AG09319 (cell line): ENCODE measurements around the gene CASR.

Experiments used
- DNase-seq: peaks from one replicate; pipeline ENCODE4 v3.0.0-alpha.2; 2010; ENCODE audit warnings: low read depth; ENCODE audit errors: extremely low read depth
- TF ChIP-seq, protein P1 (sequence below): IDR thresholded peaks from 2 replicates; pipeline ENCODE4 v1.5.1; 2011; ENCODE audit warnings: low read depth, mild to moderate bottlenecking, inconsistent platforms, low read length, moderate library complexity

Gene CASR

DNA sequence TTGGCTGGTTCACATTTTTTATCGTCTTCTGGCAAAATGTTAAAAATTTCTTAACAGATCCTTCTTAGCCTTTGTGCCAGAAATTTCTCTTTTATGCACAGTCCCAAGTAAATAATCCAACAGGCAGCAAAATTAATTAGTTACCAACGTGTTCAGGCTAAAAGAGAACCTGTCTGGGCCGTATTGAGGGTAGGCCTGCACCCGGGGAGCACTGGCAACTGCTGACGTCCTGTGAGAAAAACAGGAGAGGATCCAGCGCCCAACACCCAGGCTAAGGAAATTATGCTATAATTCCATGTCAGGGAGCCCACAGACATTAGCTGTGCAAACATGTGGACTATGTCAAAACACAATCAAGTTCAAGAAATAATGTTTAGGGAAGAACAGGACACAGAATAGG, 110.9 kb downstream of the CASR start:
- DNase-seq, result no peak
- TF ChIP-seq, protein P1, sequence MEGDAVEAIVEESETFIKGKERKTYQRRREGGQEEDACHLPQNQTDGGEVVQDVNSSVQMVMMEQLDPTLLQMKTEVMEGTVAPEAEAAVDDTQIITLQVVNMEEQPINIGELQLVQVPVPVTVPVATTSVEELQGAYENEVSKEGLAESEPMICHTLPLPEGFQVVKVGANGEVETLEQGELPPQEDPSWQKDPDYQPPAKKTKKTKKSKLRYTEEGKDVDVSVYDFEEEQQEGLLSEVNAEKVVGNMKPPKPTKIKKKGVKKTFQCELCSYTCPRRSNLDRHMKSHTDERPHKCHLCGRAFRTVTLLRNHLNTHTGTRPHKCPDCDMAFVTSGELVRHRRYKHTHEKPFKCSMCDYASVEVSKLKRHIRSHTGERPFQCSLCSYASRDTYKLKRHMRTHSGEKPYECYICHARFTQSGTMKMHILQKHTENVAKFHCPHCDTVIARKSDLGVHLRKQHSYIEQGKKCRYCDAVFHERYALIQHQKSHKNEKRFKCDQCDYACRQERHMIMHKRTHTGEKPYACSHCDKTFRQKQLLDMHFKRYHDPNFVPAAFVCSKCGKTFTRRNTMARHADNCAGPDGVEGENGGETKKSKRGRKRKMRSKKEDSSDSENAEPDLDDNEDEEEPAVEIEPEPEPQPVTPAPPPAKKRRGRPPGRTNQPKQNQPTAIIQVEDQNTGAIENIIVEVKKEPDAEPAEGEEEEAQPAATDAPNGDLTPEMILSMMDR, result no peak

DNA sequence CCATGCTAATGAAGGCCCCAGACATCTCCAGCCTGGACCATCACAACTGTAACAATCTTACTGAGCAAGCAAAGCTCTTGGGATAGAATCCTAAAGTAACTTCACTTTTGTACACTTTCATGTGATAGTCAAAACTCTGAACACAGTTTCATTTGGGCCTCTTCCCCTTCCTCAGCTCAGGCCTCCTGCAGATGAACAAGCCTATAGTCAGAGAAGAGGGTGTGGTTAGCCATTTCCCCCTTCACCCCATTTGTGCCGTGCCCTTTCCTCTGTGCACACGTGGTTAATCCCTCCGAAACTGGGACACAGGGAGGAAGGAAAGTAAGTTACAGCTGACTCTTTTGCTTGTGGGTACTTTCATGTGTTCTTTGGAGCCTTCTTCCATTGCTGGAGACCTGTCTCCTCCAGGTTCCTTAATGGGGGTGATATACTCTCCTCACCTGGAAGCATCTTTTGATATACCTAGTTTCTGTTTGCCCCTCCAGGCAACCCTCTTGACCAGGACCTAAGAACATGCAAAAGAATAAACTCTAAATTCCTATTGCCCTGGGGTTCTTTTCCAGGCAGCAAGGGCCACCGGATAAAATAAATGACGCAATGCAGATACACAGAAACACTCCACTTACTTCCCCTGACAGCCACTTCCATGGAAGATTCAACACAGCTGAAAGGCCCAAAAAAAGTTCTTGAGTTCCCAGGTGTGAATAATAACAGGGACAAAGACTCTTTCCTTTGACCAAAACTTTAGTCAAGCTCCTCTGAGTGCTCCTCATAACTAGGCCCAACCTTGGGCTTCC, 112.0 kb downstream of the CASR start:
- DNase-seq, result no peak
- TF ChIP-seq, protein P1, result no peak

DNA sequence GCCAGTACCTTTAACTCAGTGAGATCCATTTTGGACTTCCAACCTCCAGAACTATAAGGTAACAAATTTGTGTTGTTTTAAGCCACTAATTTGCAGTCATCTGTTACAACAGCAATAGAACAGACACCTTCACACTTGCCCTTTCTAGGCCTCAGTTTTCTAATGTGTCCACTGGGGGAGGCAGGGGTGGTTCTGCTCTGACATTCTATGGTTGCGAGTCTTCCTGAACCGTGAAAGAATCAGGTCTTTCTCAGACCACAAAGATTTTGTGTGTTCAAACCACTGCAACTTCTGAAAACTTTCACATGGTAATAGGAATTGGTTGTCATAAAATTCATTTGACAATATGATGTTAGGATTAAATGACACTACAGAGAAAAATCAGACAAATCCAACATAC, 114.8 kb downstream of the CASR start:
- no peak for DNase-seq
- TF ChIP-seq, protein P1, result no peak

DNA sequence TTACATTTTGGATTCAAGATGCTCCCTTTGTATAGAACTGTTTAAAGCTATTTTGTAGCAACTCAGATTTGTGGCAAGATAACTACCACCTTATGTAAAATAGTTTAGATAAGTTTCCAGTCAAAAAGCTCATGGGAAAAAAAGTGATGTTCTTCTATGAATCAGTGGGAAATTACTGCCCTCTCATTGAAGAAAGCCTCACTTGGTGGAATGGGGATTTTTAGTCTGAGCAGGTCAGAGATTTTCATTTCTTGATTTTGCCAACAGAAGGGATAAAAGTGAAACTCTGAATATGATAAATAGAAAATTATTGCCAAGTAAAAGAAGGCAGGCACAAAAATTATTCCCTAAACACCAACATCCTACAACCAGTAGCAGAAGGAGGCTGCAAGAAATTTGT, 115.7 kb downstream of the CASR start:
- TF ChIP-seq, protein P1, result no peak
- no peak for DNase-seq

DNA sequence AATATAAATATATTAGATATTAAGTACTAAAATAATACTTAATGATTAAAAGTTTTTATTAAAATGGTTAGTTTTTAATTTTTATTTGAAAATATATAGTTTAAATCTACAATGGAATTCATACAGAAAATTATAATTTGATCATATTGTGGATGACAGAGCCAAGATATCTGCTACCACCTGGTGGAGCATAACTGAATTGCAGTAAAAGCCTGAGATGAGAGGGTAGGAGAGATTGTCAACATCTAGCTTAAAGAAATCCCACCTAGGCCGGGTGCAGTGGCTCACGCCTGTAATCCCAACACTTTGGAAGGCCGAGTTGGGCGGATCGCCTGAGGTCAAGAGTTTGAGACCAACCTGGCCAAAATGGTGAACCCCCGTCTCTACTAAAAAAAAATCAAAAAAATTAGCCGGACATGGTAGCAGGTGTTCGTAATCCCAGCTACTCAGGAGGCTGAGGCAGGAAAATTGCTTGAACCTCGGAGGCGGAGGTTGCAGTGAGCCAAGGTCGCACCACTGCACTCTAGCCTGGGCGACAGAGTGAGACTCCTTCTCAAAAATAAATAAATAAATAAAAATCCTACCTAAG, 116.5 kb downstream of the CASR start:
- TF ChIP-seq, protein P1, result peak; percentile 24
- no peak for DNase-seq

DNA sequence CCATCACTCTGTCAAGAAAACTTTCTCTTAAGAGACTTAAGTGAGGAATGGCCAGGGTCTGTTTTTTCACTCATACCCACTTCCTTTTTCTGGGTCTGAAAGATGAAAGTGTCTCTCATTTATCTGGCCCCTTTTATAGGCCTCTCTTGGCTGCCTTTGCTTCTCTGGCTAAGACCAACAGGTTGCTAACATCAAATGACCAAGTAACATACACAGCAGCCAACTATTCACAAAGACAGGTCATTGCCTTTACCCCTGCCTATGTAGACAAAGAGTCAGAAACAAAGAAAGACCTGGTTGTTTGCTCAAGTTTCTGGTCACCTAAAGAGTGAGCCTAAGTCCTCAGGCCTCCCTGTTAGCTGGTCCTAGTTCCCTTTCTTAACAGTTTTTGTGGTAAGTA, 117.6 kb downstream of the CASR start:
- TF ChIP-seq, protein P1, result no peak
- DNase-seq, result no peak

DNA sequence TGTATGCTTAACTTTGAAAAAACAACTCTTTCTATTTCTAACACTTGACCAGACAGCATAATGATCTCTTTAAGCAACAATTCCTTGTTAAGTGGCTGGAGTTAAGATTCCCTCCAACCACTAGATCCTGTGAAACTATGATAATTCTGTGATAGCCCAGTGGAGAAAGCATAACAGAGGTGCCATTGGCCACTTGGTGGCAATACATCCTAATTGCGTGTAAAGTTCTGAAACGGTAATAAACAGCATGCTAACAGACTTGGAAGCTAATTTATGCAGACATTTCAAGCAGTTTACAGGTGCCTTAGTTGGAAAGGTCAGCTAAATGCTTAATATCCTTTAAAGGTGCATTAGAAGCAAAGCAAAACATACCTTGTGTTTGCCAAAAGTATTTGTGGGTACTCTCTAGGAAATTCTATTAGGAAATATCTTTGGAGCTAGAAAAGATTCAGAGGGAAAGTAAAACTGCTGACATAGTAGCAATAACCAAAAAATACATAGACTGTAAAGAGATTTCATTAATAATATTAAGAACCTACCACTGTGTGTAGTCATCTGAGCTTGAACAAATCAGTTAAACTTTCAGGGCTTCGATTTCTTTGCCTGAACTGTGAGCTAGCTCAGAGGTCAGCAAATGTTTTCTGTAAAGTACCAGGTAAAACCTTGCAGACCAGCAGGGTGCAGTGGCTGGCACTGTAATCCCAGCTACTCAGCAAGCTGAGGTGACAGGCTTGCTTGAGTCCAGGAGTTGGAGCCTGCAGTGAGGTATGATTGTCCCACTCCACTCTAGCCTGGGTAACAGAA, 122.6 kb downstream of the CASR start:
- TF ChIP-seq, protein P1, result no peak
- no peak for DNase-seq
